ENCODE results near the gene EIF2D.
"Not testable (repeated sequence)": the region's sequence is repeated elsewhere in the genome, so short reads cannot be mapped to it uniquely, and the experiment has no call there.

EIF2D gene

GRCh38 chr1:206612129-206612876 is at the start of gene EIF2D:
EIF2D (minus strand) TSS chr1:206612465; CDS start chr1:206612342, 123 bp downstream.
- DNase-seq (ENCODE audit: extremely low read depth in 1 of 2, low read depth in 1 of 2) = peak; percentile 75 to 91

- DNase-seq (ENCODE audit: extremely low read depth in 1 of 2, low read depth in 1 of 2) = no peak
Measured at GRCh38 chr1:206661161-206661820, 49.0 kb upstream of the EIF2D start.

GRCh38 chr1:206660136-206660535 is 47.9 kb upstream of the EIF2D start:
- DNase-seq (ENCODE audit: extremely low read depth in 1 of 2, low read depth in 1 of 2) = no peak

GRCh38 chr1:206658981-206659273 is 46.7 kb upstream of the EIF2D start:
- no peak for DNase-seq (ENCODE audit: extremely low read depth in 1 of 2, low read depth in 1 of 2)

DNA sequence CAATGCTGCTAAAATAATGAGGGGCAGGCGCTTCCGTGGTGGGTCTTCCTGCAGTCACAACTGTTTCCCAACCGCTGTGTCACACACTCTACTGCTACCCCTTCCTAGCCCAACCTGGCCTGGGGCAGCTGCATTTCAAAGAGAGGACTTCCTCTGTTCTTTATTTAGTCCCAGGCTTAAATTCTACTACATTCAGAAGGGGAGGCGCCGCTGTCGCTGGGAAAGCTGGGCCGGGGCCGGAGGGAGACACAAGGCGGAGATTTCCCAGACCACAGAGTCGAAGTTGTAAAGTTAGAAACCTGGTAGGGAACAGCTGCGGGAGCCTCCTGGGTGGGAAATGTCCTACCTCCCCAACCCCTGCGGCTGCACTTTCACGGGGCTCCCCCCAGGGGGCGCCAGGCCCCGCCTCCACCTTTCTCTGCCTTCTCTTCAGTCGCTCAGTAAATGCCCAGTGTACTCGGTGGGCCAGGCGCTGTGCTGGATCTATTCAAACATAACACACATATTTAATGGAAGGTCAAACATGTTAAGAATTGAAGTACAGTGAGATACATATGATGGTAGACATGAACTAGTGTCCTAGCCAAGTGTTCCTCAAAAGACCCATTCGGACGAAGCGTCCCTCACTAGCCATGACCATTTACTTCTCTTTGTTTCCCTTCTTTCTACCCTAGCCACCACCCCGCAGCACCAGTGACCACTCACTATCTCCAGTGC is 46.2 kb upstream of the EIF2D start:
- DNase-seq (ENCODE audit: extremely low read depth in 1 of 2, low read depth in 1 of 2) = peak in 1 of 2 donors; percentile 38

DNA sequence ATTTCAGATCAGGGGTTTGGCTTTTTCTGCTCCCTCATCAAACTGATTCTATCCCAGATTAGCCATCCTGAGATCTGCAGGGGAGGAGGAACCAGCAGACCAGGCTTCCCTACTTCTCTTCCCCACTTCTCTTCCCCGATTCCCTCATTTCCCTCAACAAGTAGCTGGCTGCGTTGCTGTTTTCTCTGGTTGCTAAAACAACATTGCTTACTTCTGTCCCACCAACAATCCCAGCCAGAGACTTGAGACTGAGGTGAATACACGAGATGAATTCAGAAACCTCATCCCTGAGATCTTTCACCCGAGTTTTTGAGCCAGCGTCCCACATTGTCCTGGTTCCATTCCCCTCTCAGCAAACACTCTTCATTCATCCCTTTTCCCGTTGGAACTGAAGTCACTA is 45.5 kb upstream of the EIF2D start:
- DNase-seq (ENCODE audit: extremely low read depth in 1 of 2, low read depth in 1 of 2) = no peak

- DNase-seq (ENCODE audit: extremely low read depth in 1 of 2, low read depth in 1 of 2) = no peak
Measured at GRCh38 chr1:206656936-206657335, 44.7 kb upstream of the EIF2D start.

DNA sequence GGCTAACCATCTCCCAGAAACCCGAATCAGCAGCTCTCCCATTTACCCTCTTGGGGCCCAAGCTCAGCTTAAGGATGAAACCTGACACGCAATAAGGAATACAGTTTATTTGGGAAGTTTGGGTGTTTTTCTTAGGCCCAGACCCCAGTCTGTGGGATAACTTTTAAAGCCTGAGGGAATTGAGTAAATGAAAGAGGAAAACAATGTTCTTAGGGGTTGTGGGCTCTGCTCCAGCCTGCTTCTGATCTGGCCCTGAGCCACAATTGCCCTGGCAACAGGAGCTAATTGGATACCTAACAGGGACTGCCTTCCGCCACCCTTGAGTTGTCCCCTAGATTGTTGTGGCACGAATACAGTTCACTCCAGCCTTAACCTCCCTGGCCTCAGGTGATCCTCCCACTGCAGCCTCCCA is 43.2 kb upstream of the EIF2D start:
- DNase-seq (ENCODE audit: extremely low read depth in 1 of 2, low read depth in 1 of 2) = no peak

DNA sequence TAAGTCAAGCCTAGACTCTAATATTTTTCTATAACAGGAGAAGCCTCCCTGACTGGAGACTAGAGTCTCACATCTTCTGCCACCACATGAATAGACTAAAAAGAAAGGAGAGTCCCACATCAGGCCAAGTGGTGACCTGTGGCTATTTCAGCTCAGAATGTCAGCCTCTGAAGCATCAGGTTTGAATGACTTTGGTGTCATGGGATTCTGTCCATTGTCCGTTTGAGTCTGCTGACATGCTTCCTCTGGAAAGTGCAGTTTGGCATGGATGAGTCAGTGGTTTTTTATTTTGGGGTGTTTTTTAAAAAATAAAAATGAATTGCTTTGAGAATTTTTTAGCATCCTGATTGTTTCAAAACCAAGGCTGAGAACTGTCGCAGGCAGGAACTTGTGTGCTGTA is 42.6 kb upstream of the EIF2D start:
- no peak for DNase-seq (ENCODE audit: extremely low read depth in 1 of 2, low read depth in 1 of 2)

- no peak for DNase-seq (ENCODE audit: extremely low read depth in 1 of 2, low read depth in 1 of 2)
Measured at GRCh38 chr1:206653715-206654459, 41.6 kb upstream of the EIF2D start.

GRCh38 chr1:206651958-206652890 is 40.0 kb upstream of the EIF2D start:
- no peak for DNase-seq (ENCODE audit: extremely low read depth in 1 of 2, low read depth in 1 of 2)

DNA sequence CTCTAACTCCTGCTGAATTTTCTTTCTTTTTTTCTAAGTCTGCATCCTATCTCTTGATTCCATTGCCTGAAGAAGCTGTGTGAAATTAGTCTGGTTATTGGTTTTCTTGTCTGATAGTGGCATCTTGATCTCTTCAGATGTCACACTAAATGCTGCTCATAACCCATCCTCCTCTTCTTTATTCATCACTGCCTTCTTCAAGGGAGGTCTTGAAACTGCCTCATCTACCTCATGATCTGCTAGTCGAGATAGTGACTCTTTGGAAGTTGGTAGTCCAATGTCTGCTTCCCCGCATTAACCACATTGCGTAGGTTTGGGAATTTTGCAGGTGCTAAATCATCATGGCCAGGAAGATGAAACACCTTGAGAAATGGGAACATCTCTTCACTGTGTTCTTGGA is 38.7 kb upstream of the EIF2D start:
- DNase-seq (ENCODE audit: extremely low read depth in 1 of 2, low read depth in 1 of 2) = no peak

GRCh38 chr1:206649261-206649921 is 37.1 kb upstream of the EIF2D start:
- DNase-seq (ENCODE audit: extremely low read depth in 1 of 2, low read depth in 1 of 2) = no peak

DNA sequence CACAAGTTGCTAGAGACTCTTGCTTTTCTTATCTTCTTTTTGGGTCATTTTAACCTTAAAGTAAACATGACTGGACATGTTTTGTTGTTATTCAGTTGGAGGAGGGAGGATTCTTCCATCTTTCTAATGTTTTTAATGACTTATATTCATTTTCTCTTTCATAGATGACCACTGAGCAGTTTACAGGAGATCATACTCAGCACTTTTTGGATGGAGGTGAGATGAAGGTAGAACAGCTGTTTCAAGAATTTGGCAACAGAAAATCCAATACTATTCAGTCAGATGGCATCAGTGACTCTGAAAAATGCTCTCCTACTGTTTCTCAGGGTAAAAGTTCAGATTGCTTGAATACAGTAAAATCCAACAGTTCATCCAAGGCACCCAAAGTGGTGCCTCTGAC is 35.0 kb upstream of the EIF2D start:
- DNase-seq (ENCODE audit: extremely low read depth in 1 of 2, low read depth in 1 of 2) = no peak

DNA sequence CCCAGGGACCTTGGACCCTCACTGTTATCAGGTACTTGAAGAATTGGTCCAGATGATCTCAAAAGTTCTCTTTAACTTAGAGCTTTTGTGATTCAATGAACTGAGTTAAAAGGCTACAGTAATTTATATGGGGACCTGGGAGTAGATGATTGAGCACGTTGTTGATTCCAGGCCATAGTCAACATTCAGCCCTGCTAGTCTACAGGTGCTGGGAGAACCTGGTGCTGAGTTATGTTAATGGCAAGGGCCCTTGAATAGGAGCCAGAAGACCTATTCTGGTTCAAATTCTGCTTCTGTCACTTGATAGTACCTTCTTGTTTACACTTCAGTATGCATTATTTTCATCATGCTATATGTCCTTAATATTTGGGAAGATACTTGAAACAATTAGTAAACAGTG is 34.2 kb upstream of the EIF2D start:
- DNase-seq (ENCODE audit: extremely low read depth in 1 of 2, low read depth in 1 of 2) = no peak

DNA sequence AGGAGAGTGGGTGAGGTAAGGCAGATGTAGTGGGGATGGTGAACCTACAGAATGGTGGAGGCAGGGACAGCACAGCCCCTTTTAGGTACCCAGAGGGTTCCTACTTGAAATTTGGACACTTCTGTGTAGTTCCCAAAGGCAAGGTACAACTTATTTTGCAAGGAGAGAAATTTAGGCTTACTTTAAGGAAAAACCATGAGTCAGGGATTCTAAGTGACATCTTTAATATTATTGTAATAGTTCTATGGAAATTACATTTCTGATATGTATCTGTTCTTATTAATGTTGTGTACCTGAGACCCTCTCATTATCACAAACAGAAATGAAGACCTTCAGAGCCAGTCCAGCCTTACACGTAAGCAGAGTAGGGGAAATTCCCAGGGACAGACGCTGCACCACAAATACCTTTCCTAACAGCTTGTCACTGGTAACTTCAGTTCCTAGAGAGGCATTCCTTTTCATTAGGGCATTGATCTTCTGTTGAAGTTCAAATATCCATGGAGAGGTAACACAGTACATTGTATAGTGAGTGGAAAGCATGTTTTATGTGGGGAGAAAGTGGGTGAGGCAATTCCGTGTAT is 30.9 kb upstream of the EIF2D start:
- DNase-seq (ENCODE audit: extremely low read depth in 1 of 2, low read depth in 1 of 2) = no peak

DNA sequence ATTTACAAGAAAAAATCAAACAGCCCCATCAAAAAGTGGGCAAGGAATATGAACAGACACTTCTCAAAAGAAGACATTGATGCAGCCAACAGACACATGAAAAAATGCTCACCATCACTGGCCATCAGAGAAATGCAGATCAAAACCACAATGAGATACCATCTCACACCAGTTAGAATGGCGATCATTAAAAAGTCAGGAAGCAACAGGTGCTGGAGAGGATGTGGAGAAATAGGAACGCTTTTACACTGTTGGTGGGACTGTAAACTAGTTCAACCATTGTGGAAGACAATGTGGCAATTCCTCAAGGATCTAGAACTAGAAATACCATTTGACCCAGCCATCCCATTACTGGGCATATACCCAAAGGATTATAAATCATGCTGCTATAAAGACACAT is 29.8 kb upstream of the EIF2D start:
- DNase-seq (ENCODE audit: extremely low read depth in 1 of 2, low read depth in 1 of 2) = not testable (repeated sequence)

DNA sequence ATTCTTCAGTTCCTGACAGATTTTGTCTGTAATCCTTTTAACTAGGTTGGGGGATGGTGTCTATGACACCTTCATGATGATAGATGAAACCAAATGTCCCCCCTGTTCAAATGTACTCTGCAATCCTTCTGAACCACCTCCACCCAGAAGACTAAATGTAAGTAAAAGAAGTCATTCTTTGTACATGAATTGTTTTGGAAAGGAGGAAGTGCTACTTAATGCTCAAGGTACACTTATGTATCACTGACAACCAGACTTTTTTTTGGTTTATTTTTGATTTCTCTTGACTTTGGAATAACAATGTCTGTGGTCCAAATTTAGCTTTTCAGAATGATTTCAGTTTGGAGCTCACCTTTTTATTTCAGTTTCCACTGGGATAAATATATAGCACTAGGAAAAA is 25.3 kb upstream of the EIF2D start:
- DNase-seq (ENCODE audit: extremely low read depth in 1 of 2, low read depth in 1 of 2) = no peak

DNA sequence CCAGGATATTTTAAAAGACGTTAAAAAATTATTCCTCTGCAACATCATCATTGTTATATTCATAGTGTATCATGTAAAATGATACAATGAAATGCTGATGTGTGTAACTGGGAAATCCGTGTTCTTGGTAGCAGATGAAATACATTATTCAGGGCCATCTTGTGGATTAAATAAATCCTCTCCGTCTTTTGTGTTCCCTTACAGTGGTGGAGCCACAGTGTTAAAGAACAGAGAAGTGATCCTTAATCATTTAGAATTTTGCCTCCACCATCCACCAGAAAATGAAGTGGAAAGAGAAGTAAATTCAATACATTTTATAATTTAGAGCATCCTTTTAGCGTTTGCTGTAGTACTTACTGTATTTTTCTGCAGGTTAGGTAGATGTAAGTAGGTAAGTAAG is 24.4 kb upstream of the EIF2D start:
- DNase-seq (ENCODE audit: extremely low read depth in 1 of 2, low read depth in 1 of 2) = no peak

- DNase-seq (ENCODE audit: extremely low read depth in 1 of 2, low read depth in 1 of 2) = no peak
Measured at GRCh38 chr1:206635978-206636345, 23.7 kb upstream of the EIF2D start.
